22Rv1 (cell line): ENCODE measurements around the gene ZBTB48.

Source experiments
- CTCF ChIP-seq: fragments of 450-650 bp; IDR thresholded peaks from 2 replicates; pipeline ENCODE4 v1.5.1; 2017; ENCODE audit warnings: mild to moderate bottlenecking
- ZFX ChIP-seq: fragments of 450-650 bp; IDR thresholded peaks from 2 replicates; pipeline ENCODE4 v1.6.1; 2017; ENCODE audit warnings: antibody characterized with exemption, borderline replicate concordance

DNA sequence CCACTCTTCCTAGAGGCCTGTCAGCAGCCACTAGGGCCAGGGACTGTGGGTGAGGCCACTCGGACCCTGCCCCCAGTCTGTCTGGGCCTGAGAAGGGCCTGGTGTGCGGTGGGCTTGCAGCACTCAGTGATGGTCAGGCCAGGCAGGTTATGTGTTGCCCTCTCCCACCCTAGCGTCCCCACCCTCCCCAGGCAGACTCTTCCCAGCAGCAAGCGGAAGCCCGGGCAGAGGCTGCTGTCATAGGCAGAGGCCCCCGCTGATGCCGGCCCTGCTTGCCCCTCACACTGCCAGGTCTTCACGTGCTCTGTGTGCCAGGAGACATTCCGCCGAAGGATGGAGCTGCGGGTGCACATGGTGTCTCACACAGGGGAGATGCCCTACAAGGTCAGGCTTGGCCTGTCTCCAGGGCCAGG lies 6.6 kb downstream of the ZBTB48 start:
- TF ChIP-seq CTCF = no peak
- TF ChIP-seq ZFX = no peak
